T-helper 17 cell (primary cell): ENCODE results near the gene RBM15. TPM values are rescaled to one million over a fixed set of nuclear protein-coding genes. Genes with fewer than 3 reads are reported as not detected.

Experiments
- ATAC-seq: fragments of 150-1000 bp; cut with Tn5 transposase; 2 replicates; pipeline ENCODE4 v1.10.0; 2021; ENCODE audit warnings: mild to moderate bottlenecking, moderate library complexity
- DNase-seq, 3 donors: peaks; one replicate each; pipeline versions ENCODE4 v3.0.0 to v3.0.0-alpha.2; 2020 to 2021
- H3K9me3 ChIP-seq: one replicate; pipeline ENCODE4 v1.7.0; 2013; ENCODE audit warnings: low read length, mild to moderate bottlenecking; ENCODE audit not compliant: control insufficient read depth, poor library complexity, severe bottlenecking
- H3K27ac Mint-ChIP-seq: one replicate; pipeline ENCODE4 v1.8.0; 2022; ENCODE audit warnings: mild to moderate bottlenecking, moderate library complexity, mixed read lengths
- H3K27me3 Mint-ChIP-seq: one replicate; pipeline ENCODE4 v1.8.0; 2022; ENCODE audit warnings: mixed read lengths
- H3K36me3 Mint-ChIP-seq: one replicate; pipeline ENCODE4 v1.8.0; 2022; ENCODE audit warnings: low read depth, mixed read lengths
- H3K4me1 Mint-ChIP-seq: one replicate; pipeline ENCODE4 v1.8.0; 2022; ENCODE audit warnings: mild to moderate bottlenecking, mixed read lengths
- H3K4me3 Mint-ChIP-seq: one replicate; pipeline ENCODE4 v1.8.0; 2022; ENCODE audit warnings: mild to moderate bottlenecking, moderate library complexity, mixed read lengths
- total RNA-seq, 4 donors: library from RNA in 2 of 4; stranded (reverse) in 2 of 4; gene quantifications; one replicate each; pipeline ENCODE4 v1.2.3 and lab custom pipeline; 2022 to 2026

The RBM15 gene
- total RNA-seq, 2 donors from 2014 or later: 40.5 to 45.2 TPM

DNA sequence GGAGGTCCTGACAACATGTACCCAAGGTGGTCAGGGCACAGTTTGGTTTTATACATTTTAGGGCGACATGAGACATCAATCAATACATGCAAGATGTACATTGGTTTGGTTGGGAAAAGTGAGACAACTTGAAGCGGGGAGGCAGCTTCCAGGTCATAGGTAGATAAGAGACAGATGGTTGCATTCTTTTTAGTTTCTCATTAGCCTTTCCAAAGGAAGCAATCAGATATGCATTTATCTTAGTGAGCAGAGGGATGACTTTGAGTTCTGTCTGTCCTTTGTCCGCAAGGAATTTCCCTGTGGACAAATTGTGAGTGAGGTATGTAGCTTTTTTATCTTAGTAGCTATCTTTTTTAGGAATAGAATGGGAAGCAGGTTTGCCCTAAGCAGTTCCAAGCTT lies 10.5 kb upstream of the RBM15 start:
- Mint-ChIP-seq H3K4me1 (peaks cover 3% of the 10 kb centered on the region), H3K27me3 (no peaks in the 10 kb centered on the region), H3K27ac (no peak overlapping the region), H3K4me3 (no peak overlapping the region), H3K36me3 (no peaks in the 10 kb centered on the region)
- DNase-seq: no peak
- no peaks in the 10 kb centered on the region for H3K9me3 ChIP-seq
- ATAC-seq: no peak

DNA sequence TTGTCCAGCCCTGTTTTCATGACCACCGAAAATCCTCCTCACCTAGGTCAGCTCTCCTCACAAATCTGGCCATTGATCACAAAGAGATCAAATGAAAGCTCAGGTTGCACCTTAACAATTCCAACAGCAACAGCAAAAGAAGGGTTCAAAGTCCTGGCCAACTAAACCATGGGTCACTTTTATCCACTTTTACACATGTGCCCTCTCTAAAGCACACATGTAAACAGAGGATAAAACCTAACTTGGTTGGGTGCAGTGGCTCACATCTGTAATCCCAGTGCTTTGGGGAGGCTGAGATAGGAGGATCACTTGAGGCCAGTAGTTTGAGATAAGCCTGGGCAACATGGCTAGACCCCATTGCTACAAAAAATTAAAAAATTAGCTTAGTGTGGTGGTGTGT lies 3.9 kb upstream of the RBM15 start:
- peaks cover 12% of the 10 kb centered on the region for H3K4me1 Mint-ChIP-seq
- H3K27me3 Mint-ChIP-seq: no peaks in the 10 kb centered on the region
- no peaks in the 10 kb centered on the region for H3K36me3 Mint-ChIP-seq
- H3K27ac Mint-ChIP-seq: no peak overlapping the region
- no peaks in the 10 kb centered on the region for H3K9me3 ChIP-seq
- DNase-seq: no peak
- H3K4me3 Mint-ChIP-seq: no peak overlapping the region
- ATAC-seq: no peak

DNA sequence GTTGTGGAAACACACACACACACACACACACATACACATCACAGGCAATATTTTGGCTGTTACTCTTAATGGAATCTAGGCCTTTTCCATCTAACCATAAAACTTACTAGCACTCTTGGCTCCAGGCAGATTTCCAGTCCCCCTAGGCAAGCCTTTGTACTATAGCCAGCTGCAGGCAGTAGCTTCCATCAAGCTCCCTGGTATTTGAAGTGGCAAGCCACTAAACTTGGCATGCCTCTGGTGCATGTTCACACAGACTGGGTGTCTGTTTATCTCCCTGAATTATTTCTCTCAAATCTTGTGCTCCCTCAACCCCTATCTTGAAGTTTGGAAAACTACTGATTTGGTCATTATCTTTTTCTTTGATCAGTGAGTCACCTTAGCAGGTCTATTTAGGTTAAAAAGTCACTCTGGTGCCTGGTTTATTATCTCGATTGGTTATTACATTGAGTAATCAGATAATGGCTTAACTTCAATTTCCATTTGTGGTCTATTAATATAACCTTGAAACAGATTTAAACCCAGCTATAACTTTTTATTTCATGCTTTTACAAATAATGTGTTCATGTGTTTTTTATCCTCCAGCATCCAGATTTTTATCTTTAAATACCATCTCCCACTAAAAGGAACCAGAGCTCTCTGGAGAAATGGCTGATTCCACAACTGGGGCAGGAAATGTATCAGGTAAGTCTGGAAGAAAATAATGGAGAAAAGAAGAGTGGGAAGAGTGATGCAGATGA lies 2.7 kb upstream of the RBM15 start:
- peaks cover 24% of the 10 kb centered on the region for H3K4me1 Mint-ChIP-seq

DNA sequence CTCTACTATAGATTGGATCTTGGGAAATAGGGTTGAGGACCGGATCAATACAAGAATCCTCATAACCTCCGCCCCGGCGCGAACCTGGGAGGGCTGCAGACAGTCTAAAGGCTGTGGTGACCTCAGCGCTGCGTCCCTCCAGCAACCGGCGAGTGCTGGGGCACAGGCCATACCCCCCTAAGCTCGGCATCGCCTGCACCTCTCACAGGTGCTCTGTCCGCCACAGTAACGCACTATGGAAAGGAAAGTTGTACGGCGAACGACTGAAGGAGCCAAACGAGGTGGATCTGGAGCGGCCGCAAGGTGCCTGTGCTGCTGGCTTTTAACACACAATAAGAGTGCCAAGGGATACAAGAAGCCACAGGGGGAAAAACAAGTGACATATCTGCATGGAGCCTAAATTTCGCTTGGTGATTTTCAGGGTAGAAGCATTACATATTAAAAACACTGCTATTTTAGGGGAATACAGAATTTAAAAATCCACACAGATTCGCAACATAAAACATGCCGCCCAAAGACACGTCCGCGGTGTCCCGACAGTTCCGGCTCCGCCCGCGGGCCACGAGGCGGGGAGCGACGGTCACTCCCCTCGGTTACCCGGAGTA lies 1.4 kb upstream of the RBM15 start:
- H3K9me3 ChIP-seq: no peaks in the 10 kb centered on the region
- Mint-ChIP-seq H3K4me3 (no peak overlapping the region), H3K4me1 (peaks cover 30% of the 10 kb centered on the region), H3K27ac (no peak overlapping the region), H3K36me3 (no peaks in the 10 kb centered on the region), H3K27me3 (no peaks in the 10 kb centered on the region)
- ATAC-seq: no peak
- peak; percentile 12 to 18 (median 15) for DNase-seq

More for the DNA sequence above, 2.7 kb upstream of the RBM15 start:
- Mint-ChIP-seq H3K27ac (no peak overlapping the region), H3K27me3 (no peaks in the 10 kb centered on the region), H3K4me3 (peak overlapping the region; percentile 74), H3K36me3 (no peaks in the 10 kb centered on the region)
- DNase-seq (no peak), ATAC-seq (no peak)
- H3K9me3 ChIP-seq: no peaks in the 10 kb centered on the region

DNA sequence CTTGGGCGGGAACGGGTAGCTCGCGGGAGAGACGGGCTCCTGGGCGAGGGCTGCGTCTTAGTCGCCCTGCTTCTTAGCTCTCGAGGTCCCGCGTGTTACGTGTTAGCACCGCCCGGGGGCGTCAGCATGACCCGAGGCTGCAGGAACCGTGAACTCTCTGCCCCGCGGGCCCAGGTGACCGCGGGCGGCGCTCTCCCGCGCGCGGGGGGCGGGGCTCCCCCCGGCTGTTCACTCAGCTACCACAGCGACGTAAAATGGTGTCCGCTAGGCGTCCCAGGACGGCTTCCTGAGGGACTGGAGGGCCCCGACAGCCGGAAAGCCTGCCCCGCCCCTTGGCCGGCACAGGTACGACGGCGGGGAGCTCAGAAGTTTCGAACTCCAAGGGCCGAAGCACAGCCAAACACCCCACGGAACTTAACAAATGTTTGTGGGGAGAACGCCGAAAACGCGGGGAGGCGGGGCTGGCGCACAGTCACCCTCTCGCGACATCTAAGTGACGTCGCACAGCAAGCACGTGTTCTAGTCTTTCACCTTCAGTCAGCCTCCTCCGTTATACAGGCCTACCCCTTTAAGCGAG lies 780 bp upstream of the RBM15 start:
- Mint-ChIP-seq H3K4me3 (no peak overlapping the region), H3K36me3 (no peaks in the 10 kb centered on the region), H3K4me1 (peaks cover 30% of the 10 kb centered on the region), H3K27ac (no peak overlapping the region), H3K27me3 (no peaks in the 10 kb centered on the region)
- no peaks in the 10 kb centered on the region for H3K9me3 ChIP-seq
- DNase-seq (peak; percentile 87 to 91 (median 89)), ATAC-seq (peak; percentile 76)

DNA sequence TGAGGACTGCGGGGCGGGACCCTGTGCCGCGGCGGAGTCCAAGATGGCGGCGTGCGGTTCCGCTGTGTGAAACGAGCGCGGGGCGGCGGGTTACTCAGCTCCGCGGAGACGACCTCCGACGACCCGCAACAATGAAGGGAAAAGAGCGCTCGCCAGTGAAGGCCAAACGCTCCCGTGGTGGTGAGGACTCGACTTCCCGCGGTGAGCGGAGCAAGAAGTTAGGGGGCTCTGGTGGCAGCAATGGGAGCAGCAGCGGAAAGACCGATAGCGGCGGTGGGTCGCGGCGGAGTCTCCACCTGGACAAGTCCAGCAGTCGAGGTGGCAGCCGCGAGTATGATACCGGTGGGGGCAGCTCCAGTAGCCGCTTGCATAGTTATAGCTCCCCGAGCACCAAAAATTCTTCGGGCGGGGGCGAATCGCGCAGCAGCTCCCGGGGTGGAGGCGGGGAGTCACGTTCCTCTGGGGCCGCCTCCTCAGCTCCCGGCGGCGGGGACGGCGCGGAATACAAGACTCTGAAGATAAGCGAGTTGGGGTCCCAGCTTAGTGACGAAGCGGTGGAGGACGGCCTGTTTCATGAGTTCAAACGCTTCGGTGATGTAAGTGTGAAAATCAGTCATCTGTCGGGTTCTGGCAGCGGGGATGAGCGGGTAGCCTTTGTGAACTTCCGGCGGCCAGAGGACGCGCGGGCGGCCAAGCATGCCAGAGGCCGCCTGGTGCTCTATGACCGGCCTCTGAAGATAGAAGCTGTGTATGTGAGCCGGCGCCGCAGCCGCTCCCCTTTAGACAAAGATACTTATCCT lies 430 bp downstream of the RBM15 start:
- no peaks in the 10 kb centered on the region for H3K36me3 Mint-ChIP-seq
- no peaks in the 10 kb centered on the region for H3K27me3 Mint-ChIP-seq
- peaks cover 36% of the 10 kb centered on the region for H3K4me1 Mint-ChIP-seq
- ATAC-seq (no peak), DNase-seq (peak in 2 of 3 donors; percentile 36 to 41)
- no peak overlapping the region for H3K27ac Mint-ChIP-seq
- H3K9me3 ChIP-seq: no peaks in the 10 kb centered on the region
- H3K4me3 Mint-ChIP-seq: no peak overlapping the region

DNA sequence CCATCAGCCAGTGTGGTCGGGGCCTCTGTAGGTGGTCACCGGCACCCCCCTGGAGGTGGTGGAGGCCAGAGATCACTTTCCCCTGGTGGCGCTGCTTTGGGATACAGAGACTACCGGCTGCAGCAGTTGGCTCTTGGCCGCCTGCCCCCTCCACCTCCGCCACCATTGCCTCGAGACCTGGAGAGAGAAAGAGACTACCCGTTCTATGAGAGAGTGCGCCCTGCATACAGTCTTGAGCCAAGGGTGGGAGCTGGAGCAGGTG lies 961 bp downstream of the RBM15 start:
- Mint-ChIP-seq H3K36me3 (no peaks in the 10 kb centered on the region), H3K27me3 (no peaks in the 10 kb centered on the region), H3K27ac (no peak overlapping the region), H3K4me1 (peaks cover 36% of the 10 kb centered on the region), H3K4me3 (no peak overlapping the region)
- ATAC-seq (no peak), DNase-seq (no peak)
- H3K9me3 ChIP-seq: no peaks in the 10 kb centered on the region

DNA sequence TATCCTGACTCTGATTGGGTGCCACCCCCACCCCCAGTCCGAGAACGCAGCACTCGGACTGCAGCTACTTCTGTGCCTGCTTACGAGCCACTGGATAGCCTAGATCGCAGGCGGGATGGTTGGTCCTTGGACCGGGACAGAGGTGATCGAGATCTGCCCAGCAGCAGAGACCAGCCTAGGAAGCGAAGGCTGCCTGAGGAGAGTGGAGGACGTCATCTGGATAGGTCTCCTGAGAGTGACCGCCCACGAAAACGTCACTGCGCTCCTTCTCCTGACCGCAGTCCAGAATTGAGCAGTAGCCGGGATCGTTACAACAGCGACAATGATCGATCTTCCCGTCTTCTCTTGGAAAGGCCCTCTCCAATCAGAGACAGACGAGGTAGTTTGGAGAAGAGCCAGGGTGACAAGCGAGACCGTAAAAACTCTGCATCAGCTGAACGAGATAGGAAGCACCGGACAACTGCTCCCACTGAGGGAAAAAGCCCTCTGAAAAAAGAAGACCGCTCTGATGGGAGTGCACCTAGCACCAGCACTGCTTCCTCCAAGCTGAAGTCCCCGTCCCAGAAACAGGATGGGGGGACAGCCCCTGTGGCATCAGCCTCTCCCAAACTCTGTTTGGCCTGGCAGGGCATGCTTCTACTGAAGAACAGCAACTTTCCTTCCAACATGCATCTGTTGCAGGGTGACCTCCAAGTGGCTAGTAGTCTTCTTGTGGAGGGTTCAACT lies 2.1 kb downstream of the RBM15 start:
- DNase-seq: no peak
- H3K4me1 Mint-ChIP-seq: peaks cover 41% of the 10 kb centered on the region
- H3K36me3 Mint-ChIP-seq: peaks cover 2% of the 10 kb centered on the region
- H3K9me3 ChIP-seq: no peaks in the 10 kb centered on the region
- no peak overlapping the region for H3K27ac Mint-ChIP-seq
- ATAC-seq: no peak
- no peak overlapping the region for H3K4me3 Mint-ChIP-seq
- no peaks in the 10 kb centered on the region for H3K27me3 Mint-ChIP-seq

- Mint-ChIP-seq H3K36me3 (peaks cover 2% of the 10 kb centered on the region), H3K4me3 (no peak overlapping the region), H3K27me3 (no peaks in the 10 kb centered on the region), H3K4me1 (peaks cover 41% of the 10 kb centered on the region), H3K27ac (no peak overlapping the region)
- DNase-seq (no peak), ATAC-seq (no peak)
- H3K9me3 ChIP-seq: no peaks in the 10 kb centered on the region
Measured at GRCh38 chr1:110341872-110342331, 2.7 kb downstream of the RBM15 start.

GRCh38 chr1:110343249-110343648 lies 4.1 kb downstream of the RBM15 start:
- Mint-ChIP-seq H3K4me3 (no peak overlapping the region), H3K36me3 (peaks cover 5% of the 10 kb centered on the region), H3K27me3 (no peaks in the 10 kb centered on the region), H3K27ac (no peak overlapping the region), H3K4me1 (peaks cover 50% of the 10 kb centered on the region)
- H3K9me3 ChIP-seq: no peaks in the 10 kb centered on the region
- DNase-seq (no peak), ATAC-seq (no peak)

DNA sequence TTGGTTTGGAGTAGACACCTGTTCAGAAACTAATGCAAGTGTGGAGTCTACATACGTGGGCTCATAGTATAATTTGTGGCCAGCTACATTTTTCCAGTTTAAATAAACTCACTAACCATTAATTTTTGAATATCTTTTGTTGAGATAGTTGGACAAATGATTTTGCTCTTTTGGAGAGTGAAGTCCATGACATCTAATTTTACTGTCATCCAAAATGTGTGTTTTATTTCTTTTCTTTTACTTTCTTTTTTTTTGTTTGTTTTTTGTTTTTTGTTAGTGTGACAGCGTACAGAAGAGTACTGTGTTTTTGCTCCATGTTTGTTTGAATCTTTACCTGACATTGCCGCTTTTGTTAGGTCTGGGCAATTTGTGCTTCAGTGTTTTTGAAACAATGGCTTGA lies 5.0 kb downstream of the RBM15 start:
- DNase-seq: no peak
- no peaks in the 10 kb centered on the region for H3K9me3 ChIP-seq
- H3K27ac Mint-ChIP-seq: no peak overlapping the region
- H3K4me3 Mint-ChIP-seq: peak overlapping the region; percentile 9
- peaks cover 5% of the 10 kb centered on the region for H3K36me3 Mint-ChIP-seq
- ATAC-seq: no peak
- no peaks in the 10 kb centered on the region for H3K27me3 Mint-ChIP-seq
- H3K4me1 Mint-ChIP-seq: peaks cover 56% of the 10 kb centered on the region

DNA sequence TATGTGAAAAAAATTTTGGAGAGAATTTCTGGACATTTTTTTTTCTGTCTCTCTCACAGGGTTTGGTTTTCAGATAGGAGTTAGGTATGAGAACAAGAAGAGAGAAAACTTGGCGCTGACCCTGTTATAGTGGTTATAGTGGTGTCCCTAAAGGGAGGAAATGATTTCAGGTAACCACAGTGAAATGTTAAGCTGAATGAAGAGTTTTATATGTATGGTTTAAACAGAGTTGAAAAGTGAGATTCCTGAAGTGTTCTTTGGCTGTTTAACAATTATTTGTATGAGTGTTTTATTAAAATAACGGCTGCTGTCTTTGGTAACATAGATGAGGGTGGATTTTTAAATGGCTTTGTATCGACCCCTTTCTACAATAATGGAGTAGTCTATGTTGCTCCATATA lies 6.3 kb downstream of the RBM15 start:
- Mint-ChIP-seq H3K36me3 (peaks cover 7% of the 10 kb centered on the region), H3K27ac (peak overlapping the region; percentile 43), H3K27me3 (no peaks in the 10 kb centered on the region), H3K4me3 (peak overlapping the region; percentile 43), H3K4me1 (peaks cover 55% of the 10 kb centered on the region)
- ATAC-seq (no peak), DNase-seq (no peak)
- H3K9me3 ChIP-seq: no peaks in the 10 kb centered on the region

DNA sequence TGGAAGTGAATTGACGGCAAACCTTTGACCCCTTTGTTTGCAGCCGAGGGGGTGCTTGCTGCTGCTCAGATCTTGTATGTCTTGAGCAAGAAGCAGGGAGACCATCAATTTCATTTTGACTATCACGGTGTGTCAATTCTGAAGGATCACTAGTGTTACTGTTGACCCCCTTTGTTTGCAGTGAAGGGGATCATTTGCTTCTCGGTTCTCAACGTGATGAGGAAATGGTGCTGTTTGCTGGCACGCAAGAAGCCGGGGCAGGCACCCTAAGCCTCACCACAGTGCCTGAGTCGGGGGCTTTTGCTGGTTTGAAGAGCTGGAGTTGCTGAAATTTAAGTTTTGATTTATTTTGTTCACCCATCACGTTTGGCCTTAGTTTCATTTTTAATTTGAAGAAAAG lies 7.5 kb downstream of the RBM15 start:
- no peak for ATAC-seq
- peaks cover 51% of the 10 kb centered on the region for H3K4me1 Mint-ChIP-seq

More for the DNA sequence above, 7.5 kb downstream of the RBM15 start:
- Mint-ChIP-seq H3K27me3 (no peaks in the 10 kb centered on the region), H3K4me3 (peak overlapping the region; percentile 19), H3K27ac (peak overlapping the region; percentile 43), H3K36me3 (peaks cover 7% of the 10 kb centered on the region)
- H3K9me3 ChIP-seq: no peaks in the 10 kb centered on the region
- no peak for DNase-seq
